GM12872 (cell line): ENCODE measurements around the gene STYXL2.

Experiments
- CTCF ChIP-seq: IDR thresholded peaks from 3 replicates; pipeline ENCODE4 v1.5.1; 2011; ENCODE audit warnings: low read depth, mild to moderate bottlenecking, low read length, moderate library complexity; ENCODE audit not compliant: insufficient read depth

STYXL2 gene

GRCh38 chr1:167067904-167068303 lies 26.0 kb upstream of the STYXL2 start:
- no peak for TF ChIP-seq CTCF

GRCh38 chr1:167068761-167069160 lies 25.1 kb upstream of the STYXL2 start:
- TF ChIP-seq CTCF, result no peak

- TF ChIP-seq CTCF, result no peak
Observed at GRCh38 chr1:167071286-167071685, 22.6 kb upstream of the STYXL2 start.

GRCh38 chr1:167076136-167076710 lies 17.7 kb upstream of the STYXL2 start:
- TF ChIP-seq CTCF, result no peak

GRCh38 chr1:167077128-167077867 lies 16.6 kb upstream of the STYXL2 start:
- TF ChIP-seq CTCF, result no peak

GRCh38 chr1:167077868-167078210 lies 16.0 kb upstream of the STYXL2 start:
- TF ChIP-seq CTCF, result no peak

- TF ChIP-seq CTCF, result no peak
Observed at GRCh38 chr1:167081594-167082156, 12.2 kb upstream of the STYXL2 start.
